WTC11 (cell line): ENCODE results near the gene BICC1. TPM values are rescaled to one million over a fixed set of nuclear protein-coding genes. Genes with fewer than 3 reads are reported as not detected.

ENCODE experiments used
- ATAC-seq: fragments of 200-7000 bp; cut with Tn5 transposase; 2 replicates; pipeline ENCODE4 v1.10.0; 2021; ENCODE audit warnings: mild to moderate bottlenecking, moderate library complexity
- CTCF ChIA-PET: fragments of 300-600 bp; sonication (Branson Sonifier 250); formaldehyde crosslinking; loops from one replicate; lab custom pipeline; 2021; ENCODE audit warnings: antibody characterized with exemption; lab: Charles Lee
- POLR2A ChIA-PET: fragments of 350-600 bp; sonication (Branson Sonifier 250); formaldehyde crosslinking; loops from one replicate; lab custom pipeline; 2021; ENCODE audit warnings: antibody characterized with exemption; lab: Charles Lee
- DNase-seq: peaks from one replicate; pipeline ENCODE4 v3.0.0; 2021; ENCODE audit warnings: low spot score
- H3K27ac Mint-ChIP-seq: 2 replicates; pipeline ENCODE4 v1.8.0; 2021; ENCODE audit warnings: mixed read lengths
- H3K27me3 Mint-ChIP-seq: 2 replicates; pipeline ENCODE4 v1.8.0; 2021; ENCODE audit warnings: low read depth, mild to moderate bottlenecking, moderate library complexity, mixed read lengths
- H3K36me3 Mint-ChIP-seq: 2 replicates; pipeline ENCODE4 v1.8.0; 2021; ENCODE audit warnings: mixed read lengths
- H3K4me1 Mint-ChIP-seq: 2 replicates; pipeline ENCODE4 v1.8.0; 2022; ENCODE audit warnings: mixed read lengths
- H3K4me3 Mint-ChIP-seq: 2 replicates; pipeline ENCODE4 v1.8.0; 2021; ENCODE audit warnings: mild to moderate bottlenecking, moderate library complexity, mixed read lengths
- H3K9me3 Mint-ChIP-seq: 2 replicates; pipeline ENCODE4 v1.8.0; 2021; ENCODE audit warnings: mixed read lengths
- AFF4 ChIP-seq: sonication (generic); formaldehyde crosslinking; IDR thresholded peaks from 2 replicates; pipeline ENCODE4 v1.8.1; 2023; ENCODE audit warnings: mild to moderate bottlenecking, missing genetic modification reagents, borderline replicate concordance
- ATF2 ChIP-seq: sonication (generic); formaldehyde crosslinking; IDR thresholded peaks from 2 replicates; pipeline ENCODE4 v1.8.1; 2022; ENCODE audit warnings: low read depth, missing genetic modification reagents, borderline replicate concordance
- ATF3 ChIP-seq: sonication (generic); formaldehyde crosslinking; conservative IDR thresholded peaks from 2 replicates; pipeline ENCODE4 v1.8.1; 2022; ENCODE audit warnings: mild to moderate bottlenecking, missing genetic modification reagents
- FOXK1 ChIP-seq: sonication (generic); formaldehyde crosslinking; IDR thresholded peaks from 2 replicates; pipeline ENCODE4 v1.8.0; 2022; ENCODE audit warnings: mild to moderate bottlenecking, moderate library complexity, missing genetic modification reagents
- GRHL2 ChIP-seq: fragments of 250-450 bp; sonication (Bioruptor Pico); IDR thresholded peaks from 2 replicates; pipeline ENCODE4 v1.8.0; 2022; ENCODE audit warnings: mild to moderate bottlenecking, moderate library complexity; ENCODE audit not compliant: insufficient replicate concordance, severe bottlenecking
- NFATC4 ChIP-seq: fragments of 250-450 bp; sonication (Bioruptor Pico); IDR thresholded peaks from 2 replicates; pipeline ENCODE4 v1.9.0; 2021; ENCODE audit warnings: mild to moderate bottlenecking
- NR1H2 ChIP-seq: sonication (generic); formaldehyde crosslinking; IDR thresholded peaks from 2 replicates; pipeline ENCODE4 v1.9.0; 2021; ENCODE audit warnings: mild to moderate bottlenecking, moderate library complexity, missing genetic modification reagents
- NR2C2 ChIP-seq: sonication (generic); formaldehyde crosslinking; IDR thresholded peaks from 2 replicates; pipeline ENCODE4 v1.8.0; 2022; ENCODE audit warnings: mild to moderate bottlenecking, missing genetic modification reagents
- SOX15 ChIP-seq: fragments of 250-450 bp; sonication (Bioruptor Pico); IDR thresholded peaks from 2 replicates; pipeline ENCODE4 v1.9.0; 2021; ENCODE audit warnings: mild to moderate bottlenecking
- SP1 ChIP-seq: sonication (generic); formaldehyde crosslinking; conservative IDR thresholded peaks from 2 replicates; pipeline ENCODE4 v1.8.1; 2022; ENCODE audit warnings: missing genetic modification reagents
- ZBTB21 ChIP-seq: sonication (generic); formaldehyde crosslinking; IDR thresholded peaks from 2 replicates; pipeline ENCODE4 v1.8.1; 2023; ENCODE audit warnings: mild to moderate bottlenecking, missing genetic modification reagents, borderline replicate concordance
- ZMAT4 ChIP-seq: fragments of 250-450 bp; sonication (Bioruptor Pico); IDR thresholded peaks from 2 replicates; pipeline ENCODE4 v1.9.0; 2021; ENCODE audit warnings: mild to moderate bottlenecking
- ZNF138 ChIP-seq: sonication (generic); formaldehyde crosslinking; conservative IDR thresholded peaks from 2 replicates; pipeline ENCODE4 v1.8.1; 2022; ENCODE audit warnings: mild to moderate bottlenecking, moderate library complexity, missing genetic modification reagents
- ZNF317 ChIP-seq: sonication (generic); formaldehyde crosslinking; IDR thresholded peaks from 2 replicates; pipeline ENCODE4 v1.8.1; 2023; ENCODE audit warnings: low read depth, mild to moderate bottlenecking, moderate library complexity, missing genetic modification reagents, borderline replicate concordance
- ZNF423 ChIP-seq: fragments of 250-450 bp; sonication (Bioruptor Pico); IDR thresholded peaks from 2 replicates; pipeline ENCODE4 v2.1.2; 2022; ENCODE audit warnings: mild to moderate bottlenecking, moderate library complexity
- total RNA-seq: library from RNA; stranded (reverse); gene quantifications from 3 replicates; pipeline ENCODE4 v1.2.3, GENCODE V29; 2021
- TF ChIP-seq, protein P1 (sequence below): fragments of 250-450 bp; sonication (Bioruptor Pico); IDR thresholded peaks from 2 replicates; pipeline ENCODE4 v1.9.0; 2021; ENCODE audit warnings: mild to moderate bottlenecking, borderline replicate concordance
- TF ChIP-seq, protein P2 (sequence below): fragments of 250-450 bp; sonication (Bioruptor Pico); IDR thresholded peaks from 2 replicates; pipeline ENCODE4 v1.9.0; 2021; ENCODE audit warnings: mild to moderate bottlenecking
- TF ChIP-seq, protein P3 (sequence below): fragments of 250-450 bp; sonication (Bioruptor Pico); IDR thresholded peaks from 2 replicates; pipeline ENCODE4 v2.1.2; 2022; ENCODE audit warnings: mild to moderate bottlenecking, moderate library complexity

Gene BICC1
- total RNA-seq, 1 experiment from 2014 or later = 0.61 TPM

GRCh38 chr10:58696736-58697135 lies 184.1 kb downstream of the BICC1 start (continued):
- TF ChIP-seq, protein P1, sequence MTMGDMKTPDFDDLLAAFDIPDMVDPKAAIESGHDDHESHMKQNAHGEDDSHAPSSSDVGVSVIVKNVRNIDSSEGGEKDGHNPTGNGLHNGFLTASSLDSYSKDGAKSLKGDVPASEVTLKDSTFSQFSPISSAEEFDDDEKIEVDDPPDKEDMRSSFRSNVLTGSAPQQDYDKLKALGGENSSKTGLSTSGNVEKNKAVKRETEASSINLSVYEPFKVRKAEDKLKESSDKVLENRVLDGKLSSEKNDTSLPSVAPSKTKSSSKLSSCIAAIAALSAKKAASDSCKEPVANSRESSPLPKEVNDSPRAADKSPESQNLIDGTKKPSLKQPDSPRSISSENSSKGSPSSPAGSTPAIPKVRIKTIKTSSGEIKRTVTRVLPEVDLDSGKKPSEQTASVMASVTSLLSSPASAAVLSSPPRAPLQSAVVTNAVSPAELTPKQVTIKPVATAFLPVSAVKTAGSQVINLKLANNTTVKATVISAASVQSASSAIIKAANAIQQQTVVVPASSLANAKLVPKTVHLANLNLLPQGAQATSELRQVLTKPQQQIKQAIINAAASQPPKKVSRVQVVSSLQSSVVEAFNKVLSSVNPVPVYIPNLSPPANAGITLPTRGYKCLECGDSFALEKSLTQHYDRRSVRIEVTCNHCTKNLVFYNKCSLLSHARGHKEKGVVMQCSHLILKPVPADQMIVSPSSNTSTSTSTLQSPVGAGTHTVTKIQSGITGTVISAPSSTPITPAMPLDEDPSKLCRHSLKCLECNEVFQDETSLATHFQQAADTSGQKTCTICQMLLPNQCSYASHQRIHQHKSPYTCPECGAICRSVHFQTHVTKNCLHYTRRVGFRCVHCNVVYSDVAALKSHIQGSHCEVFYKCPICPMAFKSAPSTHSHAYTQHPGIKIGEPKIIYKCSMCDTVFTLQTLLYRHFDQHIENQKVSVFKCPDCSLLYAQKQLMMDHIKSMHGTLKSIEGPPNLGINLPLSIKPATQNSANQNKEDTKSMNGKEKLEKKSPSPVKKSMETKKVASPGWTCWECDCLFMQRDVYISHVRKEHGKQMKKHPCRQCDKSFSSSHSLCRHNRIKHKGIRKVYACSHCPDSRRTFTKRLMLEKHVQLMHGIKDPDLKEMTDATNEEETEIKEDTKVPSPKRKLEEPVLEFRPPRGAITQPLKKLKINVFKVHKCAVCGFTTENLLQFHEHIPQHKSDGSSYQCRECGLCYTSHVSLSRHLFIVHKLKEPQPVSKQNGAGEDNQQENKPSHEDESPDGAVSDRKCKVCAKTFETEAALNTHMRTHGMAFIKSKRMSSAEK = no peak

DNA sequence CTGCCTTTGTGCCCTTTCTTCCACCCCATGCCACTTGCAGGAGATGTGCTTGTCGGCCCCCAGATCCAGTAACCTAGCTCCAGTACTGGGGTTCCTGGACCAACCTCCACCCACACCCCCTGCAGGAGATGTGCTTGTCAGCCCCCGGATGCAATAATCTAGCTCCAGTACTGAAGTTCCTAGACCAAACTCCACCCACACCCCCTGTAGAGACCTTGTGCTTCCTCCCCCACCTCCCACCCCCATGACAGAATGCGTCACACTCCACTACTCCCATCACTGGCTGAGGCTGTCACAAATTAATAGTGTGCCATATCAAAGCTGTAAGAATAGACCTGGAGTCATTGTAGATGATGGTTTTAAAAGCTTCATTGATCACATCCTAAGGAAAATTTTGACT lies 185.0 kb downstream of the BICC1 start:
- POLR2A ChIA-PET = no interaction called here
- H3K27me3 Mint-ChIP-seq = no peaks in the 10 kb centered on the region
- no peaks in the 10 kb centered on the region for H3K36me3 Mint-ChIP-seq
- peak; percentile 20; the same call in 1 of the 2 replicates for ATAC-seq
- no peak for DNase-seq
- CTCF ChIA-PET = no interaction called here
- H3K4me3 Mint-ChIP-seq = no peak overlapping the region
- H3K4me1 Mint-ChIP-seq = peaks cover 17% of the 10 kb centered on the region
- TF ChIP-seq FOXK1 (no peak), NR2C2 (CRISPR knock-in tag) (no peak), ATF2 (CRISPR knock-in tag) (no peak), SP1 (CRISPR knock-in tag) (no peak), GRHL2 (CRISPR knock-in tag) (no peak), ZNF423 (CRISPR knock-in tag) (no peak), ZNF138 (CRISPR knock-in tag) (no peak), ZBTB21 (CRISPR knock-in tag) (no peak)
- TF ChIP-seq, protein P2, sequence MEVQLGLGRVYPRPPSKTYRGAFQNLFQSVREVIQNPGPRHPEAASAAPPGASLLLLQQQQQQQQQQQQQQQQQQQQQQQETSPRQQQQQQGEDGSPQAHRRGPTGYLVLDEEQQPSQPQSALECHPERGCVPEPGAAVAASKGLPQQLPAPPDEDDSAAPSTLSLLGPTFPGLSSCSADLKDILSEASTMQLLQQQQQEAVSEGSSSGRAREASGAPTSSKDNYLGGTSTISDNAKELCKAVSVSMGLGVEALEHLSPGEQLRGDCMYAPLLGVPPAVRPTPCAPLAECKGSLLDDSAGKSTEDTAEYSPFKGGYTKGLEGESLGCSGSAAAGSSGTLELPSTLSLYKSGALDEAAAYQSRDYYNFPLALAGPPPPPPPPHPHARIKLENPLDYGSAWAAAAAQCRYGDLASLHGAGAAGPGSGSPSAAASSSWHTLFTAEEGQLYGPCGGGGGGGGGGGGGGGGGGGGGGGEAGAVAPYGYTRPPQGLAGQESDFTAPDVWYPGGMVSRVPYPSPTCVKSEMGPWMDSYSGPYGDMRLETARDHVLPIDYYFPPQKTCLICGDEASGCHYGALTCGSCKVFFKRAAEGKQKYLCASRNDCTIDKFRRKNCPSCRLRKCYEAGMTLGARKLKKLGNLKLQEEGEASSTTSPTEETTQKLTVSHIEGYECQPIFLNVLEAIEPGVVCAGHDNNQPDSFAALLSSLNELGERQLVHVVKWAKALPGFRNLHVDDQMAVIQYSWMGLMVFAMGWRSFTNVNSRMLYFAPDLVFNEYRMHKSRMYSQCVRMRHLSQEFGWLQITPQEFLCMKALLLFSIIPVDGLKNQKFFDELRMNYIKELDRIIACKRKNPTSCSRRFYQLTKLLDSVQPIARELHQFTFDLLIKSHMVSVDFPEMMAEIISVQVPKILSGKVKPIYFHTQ (CRISPR knock-in tag) = no peak
- H3K9me3 Mint-ChIP-seq = peaks cover 6% of the 10 kb centered on the region
- H3K27ac Mint-ChIP-seq = no peak overlapping the region

DNA sequence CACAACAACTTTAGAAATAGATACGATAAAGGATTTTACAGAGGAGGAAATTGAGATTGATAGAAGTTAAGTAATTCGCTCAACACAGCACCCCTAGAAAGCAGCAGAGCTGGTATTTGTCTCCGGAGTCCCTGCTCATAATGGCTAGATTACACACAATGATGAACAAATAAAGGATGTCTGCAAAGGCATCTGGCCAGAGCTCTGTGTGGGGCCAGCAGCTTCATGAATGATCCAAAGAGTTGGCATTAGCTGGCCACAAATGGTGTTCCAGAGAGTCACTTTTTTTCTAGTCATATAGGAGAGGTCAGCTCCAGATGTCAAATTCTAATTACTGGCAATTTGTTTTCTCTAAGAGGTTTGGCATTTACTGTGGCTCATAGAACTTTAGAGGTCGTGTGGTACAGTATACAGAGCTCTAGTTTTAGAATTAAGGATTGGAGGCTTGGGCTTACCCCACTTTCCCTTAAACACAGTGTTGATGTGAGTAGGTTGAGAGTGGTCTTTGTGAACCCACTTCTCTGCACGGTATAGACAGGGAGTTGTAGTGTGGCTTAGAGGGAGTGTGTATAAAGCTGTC lies 186.2 kb downstream of the BICC1 start:
- ATAC-seq = no peak
- no peaks in the 10 kb centered on the region for H3K36me3 Mint-ChIP-seq
- no peak overlapping the region for H3K27ac Mint-ChIP-seq
- H3K4me1 Mint-ChIP-seq = peaks cover 17% of the 10 kb centered on the region
- DNase-seq = no peak
- H3K4me3 Mint-ChIP-seq = no peak overlapping the region
- CTCF ChIA-PET = no interaction called here
- peaks cover 4% of the 10 kb centered on the region for H3K9me3 Mint-ChIP-seq
- POLR2A ChIA-PET = no interaction called here
- H3K27me3 Mint-ChIP-seq = no peaks in the 10 kb centered on the region
- TF ChIP-seq NFATC4 = no peak
- TF ChIP-seq ZMAT4 = no peak
- TF ChIP-seq ATF3 (CRISPR knock-in tag) = no peak
- TF ChIP-seq SOX15 (CRISPR knock-in tag) = no peak
- TF ChIP-seq, protein P3, sequence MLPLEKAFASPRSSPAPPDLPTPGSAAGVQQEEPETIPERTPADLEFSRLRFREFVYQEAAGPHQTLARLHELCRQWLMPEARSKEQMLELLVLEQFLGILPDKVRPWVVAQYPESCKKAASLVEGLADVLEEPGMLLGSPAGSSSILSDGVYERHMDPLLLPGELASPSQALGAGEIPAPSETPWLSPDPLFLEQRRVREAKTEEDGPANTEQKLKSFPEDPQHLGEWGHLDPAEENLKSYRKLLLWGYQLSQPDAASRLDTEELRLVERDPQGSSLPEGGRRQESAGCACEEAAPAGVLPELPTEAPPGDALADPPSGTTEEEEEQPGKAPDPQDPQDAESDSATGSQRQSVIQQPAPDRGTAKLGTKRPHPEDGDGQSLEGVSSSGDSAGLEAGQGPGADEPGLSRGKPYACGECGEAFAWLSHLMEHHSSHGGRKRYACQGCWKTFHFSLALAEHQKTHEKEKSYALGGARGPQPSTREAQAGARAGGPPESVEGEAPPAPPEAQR (CRISPR knock-in tag) = no peak
- TF ChIP-seq ZNF317 (CRISPR knock-in tag) = no peak
- no peak for TF ChIP-seq GRHL2 (CRISPR knock-in tag)
- no peak for TF ChIP-seq NR1H2 (CRISPR knock-in tag)
- TF ChIP-seq AFF4 (CRISPR knock-in tag) = no peak
